GM08714 (cell line): ENCODE data around the gene ARMC3.

Experiments used
- H3K4me3 ChIP-seq: fragments of 200-500 bp; sonication (Bioruptor generic); 2 replicates; pipeline ENCODE4 v1.5.1; 2014; ENCODE audit warnings: mild to moderate bottlenecking, low read length, inconsistent platforms
- ZNF274 ChIP-seq: IDR thresholded peaks from 2 replicates; pipeline ENCODE4 v1.6.1; 2012; ENCODE audit warnings: mild to moderate bottlenecking, low read depth, low read length

The ARMC3 gene

GRCh38 chr10:22959292-22959691 is 31.4 kb downstream of the ARMC3 start:
- no peak for TF ChIP-seq ZNF274

GRCh38 chr10:22959950-22960349 is 32.1 kb downstream of the ARMC3 start:
- no peak overlapping the region for H3K4me3 ChIP-seq
- TF ChIP-seq ZNF274, result no peak

More at GRCh38 chr10:22959292-22959691, 31.4 kb downstream of the ARMC3 start:
- H3K4me3 ChIP-seq, result no peak overlapping the region

- no peak overlapping the region for H3K4me3 ChIP-seq
- no peak for TF ChIP-seq ZNF274
Measured at GRCh38 chr10:22962817-22963216, 35.0 kb downstream of the ARMC3 start.

GRCh38 chr10:22969704-22970103 is 41.9 kb downstream of the ARMC3 start:
- TF ChIP-seq ZNF274, result no peak
- H3K4me3 ChIP-seq, result no peak overlapping the region

- TF ChIP-seq ZNF274, result no peak
- H3K4me3 ChIP-seq, result no peak overlapping the region
Measured at GRCh38 chr10:22976534-22976933, 48.7 kb downstream of the ARMC3 start.

- TF ChIP-seq ZNF274, result no peak
- no peak overlapping the region for H3K4me3 ChIP-seq
Measured at GRCh38 chr10:22977751-22978150, 49.9 kb downstream of the ARMC3 start.

GRCh38 chr10:22978287-22978686 is 50.4 kb downstream of the ARMC3 start:
- H3K4me3 ChIP-seq, result no peak overlapping the region

GRCh38 chr10:22978918-22979317 is 51.1 kb downstream of the ARMC3 start:
- no peak for TF ChIP-seq ZNF274
- no peak overlapping the region for H3K4me3 ChIP-seq

More at GRCh38 chr10:22978287-22978686, 50.4 kb downstream of the ARMC3 start:
- no peak for TF ChIP-seq ZNF274

- no peak overlapping the region for H3K4me3 ChIP-seq
- no peak for TF ChIP-seq ZNF274
Measured at GRCh38 chr10:22980822-22981221, 53.0 kb downstream of the ARMC3 start.

- no peak overlapping the region for H3K4me3 ChIP-seq
- TF ChIP-seq ZNF274, result no peak
Measured at GRCh38 chr10:22984066-22984465, 56.2 kb downstream of the ARMC3 start.

GRCh38 chr10:22986771-22987542 is 59.1 kb downstream of the ARMC3 start:
- no peak overlapping the region for H3K4me3 ChIP-seq
- no peak for TF ChIP-seq ZNF274

GRCh38 chr10:22988581-22989360 is 60.9 kb downstream of the ARMC3 start:
- TF ChIP-seq ZNF274, result no peak

GRCh38 chr10:22990443-22990842 is 62.6 kb downstream of the ARMC3 start:
- TF ChIP-seq ZNF274, result no peak
- H3K4me3 ChIP-seq, result no peak overlapping the region

More at GRCh38 chr10:22988581-22989360, 60.9 kb downstream of the ARMC3 start:
- H3K4me3 ChIP-seq, result no peak overlapping the region

GRCh38 chr10:22992075-22992474 is 64.2 kb downstream of the ARMC3 start:
- no peak for TF ChIP-seq ZNF274
- H3K4me3 ChIP-seq, result no peak overlapping the region

- no peak for TF ChIP-seq ZNF274
- no peak overlapping the region for H3K4me3 ChIP-seq
Measured at GRCh38 chr10:22992621-22993020, 64.8 kb downstream of the ARMC3 start.
